Kidney (tissue), 14 donors: ENCODE data around the gene GABBR2. TPM values are rescaled to one million over a fixed set of nuclear protein-coding genes. Genes with fewer than 3 reads are reported as not detected.

Source experiments
- DNase-seq, 5 donors: peaks; one replicate each; pipeline ENCODE4 v3.0.0-alpha.2; 2013 to 2020
- FAIRE-seq: peaks from 2 replicates; lab custom pipeline; 2012; peaks lifted over from hg19 to GRCh38; lab: Jason Lieb, UNC
- H3K27ac ChIP-seq, 2 donors: one replicate each; pipeline ENCODE4 v1.7.0; 2013; ENCODE audit warnings: low read depth in 2 of 2, low read length in 2 of 2, inconsistent platforms in 1 of 2
- H3K27me3 ChIP-seq: one replicate; pipeline ENCODE4 v1.7.1; 2013; ENCODE audit warnings: low read length, inconsistent platforms; ENCODE audit not compliant: control insufficient read depth, insufficient read depth
- H3K36me3 ChIP-seq, 3 donors: one replicate each; pipeline versions ENCODE4 v1.7.0 to v1.7.1; 2013; ENCODE audit warnings: low read length in 3 of 3, control low read depth in 1 of 3, inconsistent platforms in 1 of 3; ENCODE audit not compliant: insufficient read depth in 3 of 3, control insufficient read depth in 2 of 3
- H3K4me1 ChIP-seq, 3 donors: one replicate each; pipeline versions ENCODE4 v1.7.0 to v1.7.1; 2013; ENCODE audit warnings: low read length in 3 of 3, inconsistent platforms in 1 of 3, low read depth in 1 of 3; ENCODE audit not compliant: control insufficient read depth in 2 of 3, insufficient read depth in 2 of 3
- H3K4me3 ChIP-seq, 3 donors: one replicate each; pipeline versions ENCODE4 v1.7.0 to v1.8.1; 2013; ENCODE audit warnings: low read length in 3 of 3, control low read depth in 1 of 3, inconsistent platforms in 1 of 3
- H3K9ac ChIP-seq, 3 donors: one replicate each; pipeline versions ENCODE4 v1.7.0 to v1.7.1; 2013; ENCODE audit warnings: low read length in 3 of 3, control low read depth in 1 of 3, inconsistent platforms in 1 of 3
- H3K9me3 ChIP-seq, 3 donors: one replicate each; pipeline versions ENCODE4 v1.7.0 to v1.7.1; 2013; ENCODE audit warnings: low read length in 3 of 3, control low read depth in 1 of 3, inconsistent platforms in 1 of 3; ENCODE audit not compliant: control insufficient read depth in 2 of 3, insufficient read depth in 1 of 3
- CTCF ChIP-seq: IDR thresholded peaks from 3 replicates; pipeline ENCODE4 v1.5.1; 2012; ENCODE audit warnings: mild to moderate bottlenecking, moderate library complexity, borderline replicate concordance; ENCODE audit not compliant: insufficient read depth; ENCODE audit errors: extremely low read depth
- intact Hi-C: fragments of 100-400 bp; cut with DNase I; formaldehyde crosslinking; loops from one replicate; pipeline ENCODE4 v1.11.1; 2022
- polyA plus RNA-seq: library from polyadenylated mRNA; stranded (reverse); fragments of 350-450 nt; fragmentation: Illumina TruSeq; extraction: RNeasy Lipid Tissue Mini Kit (QIAGEN cat#74804); gene quantifications from one replicate; pipeline ENCODE4 v1.2.3, GENCODE V29; 2014; ENCODE audit warnings: low read depth, low replicate concordance; ENCODE audit not compliant: insufficient read depth
- total RNA-seq: library from RNA; stranded (reverse); fragmentation: NEBNext Ultra II Directional; extraction: Animal tissue kit (Norgen Biotek cat#: 25700); gene quantifications from one replicate; pipeline ENCODE4 v1.2.1, GENCODE V29; 2021
- donor health status: control.
- donor health status: control.
- donor health status: control.
- donor health status: control.
- donor health status: control.
- donor health status: DM: yes; HTN: yes; CAD: no.
- donor health status: Normal renal cell carcinoma (clear cell type).

GABBR2 gene
- total and polyA plus RNA-seq, 2 donors from 2014 or later = 0.06 TPM; not detected in 1

- FAIRE-seq (no peak), DNase-seq (no peak)
- Histone ChIP-seq H3K4me3 (no peak overlapping the region), H3K27ac (no peak overlapping the region), H3K27me3 (no peaks in the 10 kb centered on the region), H3K9ac (no peak overlapping the region), H3K9me3 (no peaks in the 10 kb centered on the region), H3K4me1 (no peaks in the 10 kb centered on the region), H3K36me3 (no peaks in the 10 kb centered on the region)
- no peak for TF ChIP-seq CTCF
- intact Hi-C loops = no loop called here
These were observed 308.6 kb downstream of the GABBR2 start for GRCh38 chr9:98399950-98400683.

- FAIRE-seq (no peak), DNase-seq (no peak)
- H3K4me3 ChIP-seq = no peak overlapping the region
- H3K9ac ChIP-seq = no peak overlapping the region
- no peaks in the 10 kb centered on the region for H3K36me3 ChIP-seq
- no peaks in the 10 kb centered on the region for H3K27me3 ChIP-seq
- no peaks in the 10 kb centered on the region for H3K9me3 ChIP-seq
- TF ChIP-seq CTCF = no peak
- H3K27ac ChIP-seq = no peak overlapping the region
- intact Hi-C loops = no loop called here
- H3K4me1 ChIP-seq = no peaks in the 10 kb centered on the region
These were observed 312.1 kb downstream of the GABBR2 start for GRCh38 chr9:98396656-98397055.

- FAIRE-seq (no peak), DNase-seq (no peak)
- Histone ChIP-seq H3K27ac (no peak overlapping the region), H3K36me3 (no peaks in the 10 kb centered on the region), H3K4me3 (no peak overlapping the region), H3K4me1 (no peaks in the 10 kb centered on the region), H3K9ac (no peak overlapping the region), H3K27me3 (no peaks in the 10 kb centered on the region), H3K9me3 (no peaks in the 10 kb centered on the region)
- intact Hi-C loops = no loop called here
- TF ChIP-seq CTCF = no peak
These were observed 312.5 kb downstream of the GABBR2 start for GRCh38 chr9:98396236-98396635.

- Histone ChIP-seq H3K4me1 (no peaks in the 10 kb centered on the region), H3K9ac (no peak overlapping the region), H3K27me3 (no peaks in the 10 kb centered on the region), H3K9me3 (no peaks in the 10 kb centered on the region), H3K4me3 (no peak overlapping the region), H3K27ac (no peak overlapping the region), H3K36me3 (no peaks in the 10 kb centered on the region)
- no peak for TF ChIP-seq CTCF
- FAIRE-seq (no peak), DNase-seq (no peak)
- intact Hi-C loops = no loop called here
These were observed 316.9 kb downstream of the GABBR2 start for GRCh38 chr9:98391867-98392266.
